ENCODE results near the gene INTS14.
"Not testable (repeated sequence)": the region's sequence is repeated elsewhere in the genome, so short reads cannot be mapped to it uniquely, and the experiment has no call there.

Gene INTS14

DNA sequence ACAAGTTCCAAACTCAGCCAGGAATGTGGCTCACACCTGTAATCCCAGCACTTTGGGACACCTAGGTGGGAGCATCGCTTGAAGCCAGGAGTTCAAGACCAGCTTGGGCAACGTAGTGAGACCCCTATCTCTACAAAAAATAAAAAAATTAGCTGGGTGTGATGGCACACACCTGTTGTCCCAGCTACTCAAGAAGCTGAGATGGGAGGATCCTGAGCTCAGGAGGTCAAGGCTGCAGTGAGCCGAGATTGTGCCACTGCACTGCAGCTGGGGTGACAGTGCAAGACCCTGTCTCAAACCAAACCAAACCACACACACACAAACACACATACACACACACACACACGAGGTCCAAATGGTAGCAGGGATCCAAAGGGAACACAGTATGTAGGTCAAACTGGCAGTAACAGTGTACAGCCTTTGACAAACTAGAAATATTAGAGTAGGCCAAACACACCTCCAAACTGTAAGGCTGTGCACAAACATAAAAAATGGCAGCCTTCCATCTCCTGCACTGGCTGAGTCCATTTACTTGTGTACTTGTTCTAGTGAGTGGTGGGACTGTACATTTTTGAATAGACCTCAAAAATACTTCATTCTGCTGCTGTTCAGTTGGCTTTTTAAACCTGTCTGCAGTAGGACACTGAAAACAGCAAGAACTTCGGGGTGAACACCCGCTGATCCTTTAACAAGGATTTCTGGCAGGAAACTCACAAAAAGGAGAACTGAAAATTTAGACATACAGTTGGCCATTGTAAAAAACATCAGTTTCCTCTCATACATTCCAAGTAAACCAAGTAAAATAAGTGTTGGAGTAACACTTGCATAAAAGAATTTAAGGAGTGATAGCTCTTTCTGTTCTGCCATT, 33.6 kb downstream of the INTS14 start:
- DNase-seq = no peak

DNA sequence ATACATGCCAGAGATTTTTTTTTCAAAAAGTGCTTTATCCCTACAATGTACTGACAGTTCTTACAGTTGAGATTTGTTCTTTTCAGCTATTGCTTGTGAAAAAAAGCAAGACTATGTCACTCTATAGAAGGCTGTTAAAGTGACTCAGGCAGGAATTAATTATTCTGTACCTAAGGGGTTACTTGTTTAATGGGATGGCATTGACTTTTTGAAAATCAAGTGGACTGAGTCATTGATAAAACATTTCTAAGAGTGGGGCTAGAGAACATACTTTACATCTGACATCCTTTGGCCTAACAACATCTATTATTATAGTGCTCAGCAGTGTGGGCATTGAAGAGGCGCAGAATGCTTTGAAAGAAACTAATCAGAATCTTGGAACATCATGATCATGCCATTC, 34.3 kb downstream of the INTS14 start:
- no peak for DNase-seq

- DNase-seq = no peak
These were observed 39.0 kb downstream of the INTS14 start for GRCh38 chr15:65571971-65572370.

DNA sequence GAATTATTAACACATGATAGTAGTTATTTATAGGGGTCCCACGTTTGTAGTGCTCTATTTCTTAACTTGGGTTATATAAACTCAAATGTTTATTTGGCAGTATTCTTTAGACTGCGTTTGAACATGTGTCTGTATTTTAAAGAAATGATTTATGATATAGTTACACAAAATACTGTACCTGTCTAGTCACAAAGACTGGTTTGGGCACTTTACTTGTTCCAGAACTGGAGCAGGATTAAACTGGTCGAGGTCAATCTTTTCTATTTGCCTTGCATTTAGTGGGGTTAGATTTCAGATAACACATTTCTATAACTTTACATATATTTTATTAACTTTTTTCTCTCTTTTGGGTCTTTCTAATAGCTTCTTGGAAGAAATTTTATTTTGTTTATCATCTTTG, 41.2 kb downstream of the INTS14 start:
- DNase-seq = no peak

DNA sequence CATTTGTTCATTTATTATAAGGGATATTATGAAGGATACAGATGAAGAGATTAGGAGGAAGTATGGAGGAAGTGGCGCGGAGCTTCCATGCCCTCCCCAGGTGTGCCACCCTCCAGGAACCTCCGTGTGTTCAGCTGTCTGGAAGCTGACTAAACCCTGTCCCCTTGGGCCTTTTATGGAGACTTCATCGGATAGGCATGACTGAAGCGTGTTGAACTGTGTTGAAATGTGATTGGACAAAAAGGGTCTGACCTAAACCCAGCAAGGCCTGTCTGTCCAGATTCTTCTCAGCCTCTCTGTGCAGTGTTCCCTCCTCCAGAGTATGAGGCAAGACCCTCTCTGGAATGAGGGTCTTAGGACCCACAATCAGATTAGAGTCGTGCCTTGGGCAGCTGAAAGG, 49.0 kb downstream of the INTS14 start:
- DNase-seq = no peak

DNA sequence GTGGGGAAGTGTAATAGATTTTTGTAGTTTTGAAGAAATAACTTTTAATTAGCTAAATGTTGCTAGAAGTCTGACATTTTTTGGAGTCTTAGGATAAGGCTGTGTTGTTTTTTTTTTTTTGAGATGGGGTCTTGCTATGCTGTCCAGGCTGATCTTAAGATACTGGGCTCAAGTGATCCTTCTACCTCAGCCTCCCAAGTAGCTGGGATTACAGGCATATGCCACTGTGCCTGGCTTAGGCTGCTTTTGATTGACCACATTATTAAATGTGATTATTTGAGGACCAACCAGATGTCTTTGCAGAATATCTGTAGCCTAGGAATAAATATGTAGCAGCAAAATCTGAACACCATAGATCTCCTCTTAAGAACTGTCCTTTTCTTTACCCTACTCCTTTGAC, 51.0 kb downstream of the INTS14 start:
- DNase-seq = no peak

GRCh38 chr15:65558997-65559760, 51.8 kb downstream of the INTS14 start:
- no peak for DNase-seq

DNA sequence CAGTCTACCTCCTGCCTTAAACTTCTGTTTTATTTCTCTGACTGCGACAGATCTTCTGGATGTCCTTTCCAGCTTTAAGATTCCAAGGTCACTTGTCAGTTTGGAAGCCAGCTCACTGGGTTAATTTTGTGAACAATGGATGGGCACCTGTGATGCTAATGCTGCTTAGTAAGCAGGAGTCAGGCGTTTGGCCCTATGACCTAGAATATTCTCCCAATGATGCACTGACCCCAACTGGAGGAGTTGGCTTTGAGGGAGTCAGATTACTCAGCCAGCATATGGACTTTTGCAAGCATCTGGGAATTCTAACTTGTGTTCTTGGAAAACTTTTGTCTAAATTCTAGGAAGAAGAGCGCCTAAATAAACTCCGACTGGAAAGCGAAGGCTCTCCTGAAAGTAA, 52.6 kb downstream of the INTS14 start:
- no peak for DNase-seq

DNA sequence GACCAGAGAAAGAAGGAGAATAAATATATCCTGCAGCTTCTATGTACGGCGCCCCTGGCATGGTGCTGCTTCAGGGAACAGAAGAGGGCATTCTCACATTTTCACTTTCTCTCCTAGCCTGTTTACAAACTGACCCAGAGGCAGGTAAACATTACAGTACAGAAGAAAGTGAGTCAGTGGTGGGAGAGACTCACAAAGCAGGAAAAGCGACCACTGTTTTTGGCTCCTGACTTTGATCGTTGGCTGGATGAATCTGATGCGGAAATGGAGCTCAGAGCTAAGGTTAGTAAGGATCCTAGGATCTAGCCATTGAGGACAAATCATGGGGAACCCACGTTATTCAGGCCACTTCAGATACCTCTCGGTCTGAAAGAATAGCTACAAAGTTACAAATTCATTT, 54.3 kb downstream of the INTS14 start:
- no peak for DNase-seq

- no peak for DNase-seq
These were observed 57.2 kb downstream of the INTS14 start for GRCh38 chr15:65553691-65554090.

GRCh38 chr15:65552851-65553250, 58.1 kb downstream of the INTS14 start:
- not testable (repeated sequence) for DNase-seq

DNA sequence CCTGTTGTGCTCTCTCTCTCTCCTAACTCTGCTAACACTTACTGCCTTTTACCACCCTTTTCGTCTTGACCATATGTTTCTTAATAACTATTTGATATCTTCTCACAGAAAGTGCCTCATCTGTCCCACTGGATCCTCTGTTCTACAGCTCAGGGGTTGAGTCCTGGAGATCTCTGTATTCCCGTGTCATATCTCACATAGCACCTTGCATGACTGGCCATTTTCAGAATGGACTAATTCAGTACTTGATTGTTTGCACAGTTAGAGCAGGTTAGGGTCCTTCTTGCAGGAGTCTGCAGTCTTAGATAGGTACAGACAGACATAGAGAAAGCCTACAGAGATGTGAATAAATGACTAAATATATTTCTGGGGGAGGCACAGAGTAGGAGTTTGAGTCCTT, 59.7 kb downstream of the INTS14 start:
- DNase-seq = no peak

GRCh38 chr15:65550681-65551098, 60.2 kb downstream of the INTS14 start:
- no peak for DNase-seq

- DNase-seq = not testable (repeated sequence)
These were observed 61.6 kb downstream of the INTS14 start for GRCh38 chr15:65549288-65549687.

DNA sequence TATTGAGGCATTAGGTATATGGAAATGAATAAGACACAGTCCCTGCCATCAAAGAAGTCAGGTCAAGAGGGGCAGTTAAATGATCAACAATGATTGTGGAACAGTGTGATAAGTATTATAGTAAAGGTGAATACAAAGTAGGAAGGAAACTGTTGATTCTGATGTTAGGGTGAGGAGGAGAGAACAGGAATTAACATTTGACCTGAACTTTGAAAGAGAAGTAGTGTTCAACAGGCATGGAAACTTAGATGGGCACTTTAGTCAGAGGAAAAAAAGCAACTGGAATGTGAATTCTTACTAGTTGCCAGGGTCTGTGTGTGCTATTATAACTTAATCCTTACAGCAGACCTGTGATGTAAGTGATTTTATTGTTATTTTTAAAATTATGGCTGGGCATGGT, 63.1 kb downstream of the INTS14 start:
- DNase-seq = no peak

DNA sequence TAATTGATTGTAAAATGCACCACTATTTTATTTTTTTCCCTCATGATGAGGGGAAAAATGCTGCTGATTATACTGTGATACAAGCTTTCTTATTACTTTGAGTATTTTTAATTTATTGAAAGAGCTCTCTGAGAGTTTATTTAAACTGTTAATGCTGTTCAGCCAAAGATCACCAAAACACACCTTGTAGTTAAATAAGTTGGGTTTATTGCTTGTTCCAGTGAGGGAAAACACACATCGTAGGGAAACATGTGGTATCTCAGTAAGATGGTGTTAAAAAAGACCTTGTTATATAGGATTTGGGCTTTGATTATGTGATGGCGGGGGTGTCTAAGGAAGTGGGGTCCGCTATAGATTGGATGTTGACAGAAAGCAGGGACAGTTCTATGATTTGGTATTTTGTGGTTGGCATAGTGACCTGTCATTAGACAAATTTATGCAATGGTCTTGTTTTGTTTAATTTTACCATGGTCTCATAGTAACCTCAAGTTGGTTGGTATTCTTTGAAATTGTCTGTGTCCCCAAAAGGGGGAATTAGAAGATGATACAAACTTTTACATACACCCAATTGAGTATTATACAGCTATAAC, 69.6 kb downstream of the INTS14 start:
- DNase-seq = no peak

- no peak for DNase-seq
These were observed 70.6 kb downstream of the INTS14 start for GRCh38 chr15:65540314-65540713.

DNA sequence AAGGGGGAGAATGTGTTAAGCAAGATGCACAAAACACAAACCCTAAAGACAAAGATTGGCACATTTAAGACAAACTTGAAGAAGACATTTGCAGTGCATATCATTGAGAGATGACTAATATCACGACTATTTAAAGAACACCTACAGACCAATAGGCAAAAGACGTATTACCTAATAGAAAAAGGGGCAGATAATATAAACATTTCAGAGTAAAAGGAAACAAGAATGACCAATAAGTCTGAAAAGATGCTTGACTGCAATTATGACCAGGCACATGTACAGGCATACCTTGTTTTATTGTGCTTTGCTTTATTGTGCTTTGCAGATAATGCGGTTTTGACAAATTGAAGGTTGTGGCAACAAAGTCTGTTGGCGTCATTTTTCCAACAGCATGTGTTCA, 75.7 kb downstream of the INTS14 start:
- DNase-seq = no peak

- DNase-seq = no peak
These were observed 77.7 kb downstream of the INTS14 start for GRCh38 chr15:65533057-65533756.

DNA sequence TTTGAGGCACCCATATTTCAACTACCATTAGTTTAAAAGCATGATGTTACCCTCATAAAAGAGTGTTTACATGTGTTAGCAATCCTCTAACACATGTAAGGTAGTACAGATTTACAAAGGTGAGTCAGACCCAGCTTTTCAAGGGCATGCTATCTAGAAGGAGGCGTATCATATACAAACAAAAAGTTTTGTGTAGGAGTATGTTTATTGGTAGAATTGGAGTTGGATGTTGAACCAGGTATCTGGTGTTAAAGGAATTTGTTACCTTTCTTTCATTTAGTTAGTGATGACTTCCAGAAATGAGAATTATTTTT, 78.2 kb downstream of the INTS14 start:
- DNase-seq = no peak

DNA sequence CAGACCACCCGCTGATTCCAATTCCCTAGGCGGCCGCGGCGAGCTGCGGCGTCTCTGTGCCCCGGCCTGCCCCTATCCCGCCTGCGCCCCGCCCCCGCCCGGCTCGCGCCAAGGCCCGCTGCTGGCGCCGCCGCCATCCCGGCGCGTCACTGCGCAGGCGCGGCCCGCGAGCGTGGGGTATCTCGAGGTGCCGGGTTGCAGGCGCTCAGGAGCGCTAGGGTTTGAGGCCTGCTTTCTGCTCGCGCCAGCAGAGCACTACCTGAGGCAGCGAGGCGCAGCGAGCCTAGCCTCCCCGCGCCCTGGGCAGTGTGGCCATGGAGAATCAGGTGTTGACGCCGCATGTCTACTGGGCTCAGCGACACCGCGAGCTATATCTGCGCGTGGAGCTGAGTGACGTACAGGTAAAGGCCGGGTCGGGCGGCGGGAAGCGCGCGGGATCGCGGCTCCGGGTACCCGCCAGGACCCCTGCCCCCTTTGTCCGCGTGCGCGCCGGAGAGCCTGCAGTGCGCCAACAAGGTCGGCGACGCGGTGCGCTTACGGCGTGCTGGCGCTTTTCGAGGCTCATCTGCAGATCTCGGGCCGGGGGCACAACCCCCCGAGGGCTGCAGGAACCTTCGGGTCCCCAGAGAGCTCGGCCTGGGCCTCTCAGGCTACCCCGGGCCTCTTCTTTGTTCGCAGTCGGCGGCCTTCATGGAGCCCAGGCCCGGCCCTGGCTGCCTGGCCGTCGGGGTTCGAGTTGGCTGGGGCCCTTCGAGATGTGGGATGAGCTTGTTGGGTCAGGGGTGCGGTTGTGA, 80.4 kb downstream of the INTS14 start, which contains the start of gene HACD3:
HACD3 (plus strand) TSS at position 146 of the 794 bp plus-strand sequence; CDS start at position 315, 169 bp downstream.
- DNase-seq = peak; percentile 54

- DNase-seq = no peak
These were observed 81.1 kb downstream of the INTS14 start for GRCh38 chr15:65529762-65530317.

Data from NCI-H2107 (cell line).